Iris pigment epithelial cell (primary cell): ENCODE data around the gene DOCK1.

Source experiments
- DNase-seq: peaks from one replicate; pipeline ENCODE4 v3.0.0-alpha.2; 2011; ENCODE audit warnings: low read depth

DOCK1 gene

DNA sequence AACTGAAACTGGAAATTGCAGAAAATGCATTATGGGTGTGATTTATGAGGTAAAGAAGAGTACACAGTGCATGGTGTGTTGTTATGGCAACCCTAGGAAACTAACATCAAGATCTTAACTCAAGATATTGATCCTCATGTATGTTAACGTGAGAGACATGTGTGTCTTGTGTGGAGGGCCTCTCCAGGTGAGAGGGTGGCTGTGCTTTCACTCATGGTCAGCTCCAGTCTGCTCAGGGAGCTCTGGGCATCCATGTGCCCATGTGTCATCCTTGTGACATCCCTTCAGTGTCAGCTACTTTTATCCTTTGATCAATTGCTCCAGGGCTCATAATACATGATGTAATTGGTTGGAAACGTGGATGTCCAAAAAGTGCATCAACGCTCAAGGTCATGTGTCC, 316.1 kb downstream of the DOCK1 start:
- DNase-seq, result no peak

DNA sequence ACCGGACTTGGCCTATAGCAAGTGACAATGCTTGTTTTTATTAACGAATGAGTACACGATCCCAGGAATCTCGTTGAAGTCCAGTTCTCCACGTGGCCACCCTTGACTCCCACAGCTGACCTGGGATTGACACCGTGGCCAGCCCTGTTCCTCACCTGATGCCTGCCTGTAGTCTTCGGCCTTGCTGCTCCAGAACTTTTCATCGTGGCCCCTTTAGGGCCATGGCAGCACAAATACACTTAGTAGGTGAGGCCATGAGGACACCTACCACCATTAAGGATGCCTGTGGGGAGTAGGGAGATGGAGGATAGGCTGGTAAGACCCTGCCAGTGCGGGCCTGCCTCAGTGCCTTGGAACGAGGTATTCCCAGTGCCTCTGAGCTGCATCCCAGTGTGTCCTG, 321.8 kb downstream of the DOCK1 start:
- DNase-seq, result no peak

DNA sequence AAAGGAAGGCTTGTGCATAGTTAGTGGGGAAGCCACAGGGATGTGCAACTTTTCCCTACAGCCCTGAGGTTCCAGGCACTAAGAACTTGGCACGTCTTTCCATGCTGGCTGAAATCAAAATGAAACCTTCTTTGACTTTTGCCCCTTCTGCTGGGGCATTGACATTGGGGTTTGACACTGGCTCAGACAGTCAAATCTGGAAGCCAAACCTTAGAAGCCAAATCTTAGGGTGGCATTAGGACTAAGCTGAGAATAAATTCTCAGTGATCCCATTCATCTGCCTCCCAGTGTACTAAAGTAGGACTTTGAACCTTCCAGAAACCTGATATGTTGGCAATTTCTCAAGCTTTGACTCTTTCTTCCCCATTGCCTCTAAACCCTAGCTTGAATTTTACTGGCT, 322.4 kb downstream of the DOCK1 start:
- DNase-seq, result no peak

DNA sequence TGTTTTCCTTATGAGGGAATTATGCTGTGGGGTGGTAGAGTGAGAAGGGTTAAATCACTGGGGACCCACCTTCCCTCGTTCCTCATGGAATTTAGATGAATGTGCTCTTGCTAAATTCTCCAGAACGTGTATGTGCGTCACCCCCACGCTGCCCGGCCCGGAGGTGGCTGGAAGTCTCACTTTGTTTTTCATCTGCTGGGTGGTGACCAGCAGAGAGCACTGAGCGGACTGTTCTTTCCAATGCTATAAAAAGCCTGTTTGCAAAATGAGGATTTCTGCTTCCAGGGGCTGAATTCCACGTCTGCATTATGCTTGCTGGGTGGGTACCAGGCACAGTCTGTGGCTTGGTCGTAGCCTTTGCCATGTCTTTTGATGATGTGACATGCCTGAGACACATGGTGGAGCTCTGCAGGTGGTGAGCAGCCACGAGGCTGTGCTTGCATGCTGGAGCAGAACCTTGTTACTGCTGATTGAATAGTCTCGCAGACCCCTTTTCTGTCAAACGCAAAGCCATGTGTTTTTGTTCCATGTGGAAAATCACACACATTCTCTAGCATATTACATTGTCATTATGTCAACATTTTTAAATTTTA, 323.1 kb downstream of the DOCK1 start:
- DNase-seq, result peak; percentile 34

DNA sequence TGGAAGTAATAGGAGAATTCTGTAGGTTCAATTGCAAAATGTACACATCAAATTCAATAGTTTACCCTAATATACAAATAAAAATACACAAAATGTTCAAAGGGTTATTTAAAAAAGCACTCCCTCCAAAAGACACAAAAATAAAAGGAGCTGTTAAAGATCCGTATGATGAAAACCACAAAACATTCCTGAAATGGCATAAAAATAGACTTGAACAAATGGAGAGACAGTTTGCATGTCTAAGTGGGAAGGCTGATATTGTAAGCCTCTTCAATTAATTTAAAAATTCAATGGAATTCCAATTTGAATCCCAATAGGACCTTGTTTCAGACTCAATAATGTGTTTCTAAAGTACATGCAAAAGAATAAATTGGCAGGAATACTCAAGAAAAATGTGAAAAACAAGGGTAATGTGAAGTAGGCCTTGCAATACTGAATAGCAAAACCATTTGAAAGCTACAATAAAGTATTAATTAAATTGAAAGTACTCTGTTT, 329.1 kb downstream of the DOCK1 start:
- DNase-seq, result no peak

DNA sequence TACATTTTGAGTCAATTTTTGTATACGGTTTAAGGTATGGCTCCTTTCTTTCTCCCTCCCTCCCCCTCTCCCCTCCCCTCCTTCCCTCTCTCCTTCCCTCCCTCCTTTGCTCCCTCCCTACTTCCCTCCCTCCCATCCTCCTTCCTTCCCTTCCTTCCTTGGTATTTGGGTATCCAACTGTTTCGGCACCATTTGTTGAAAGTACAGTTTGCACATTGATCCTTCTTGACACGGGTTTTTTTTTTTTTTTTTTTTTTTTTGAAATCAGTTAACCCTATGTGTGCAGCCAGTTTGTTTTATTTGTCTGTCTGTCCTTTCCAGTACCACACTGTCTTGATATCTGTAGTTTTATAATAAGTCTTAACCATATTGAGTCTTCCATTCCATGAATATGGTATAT, 331.0 kb downstream of the DOCK1 start:
- no peak for DNase-seq

DNA sequence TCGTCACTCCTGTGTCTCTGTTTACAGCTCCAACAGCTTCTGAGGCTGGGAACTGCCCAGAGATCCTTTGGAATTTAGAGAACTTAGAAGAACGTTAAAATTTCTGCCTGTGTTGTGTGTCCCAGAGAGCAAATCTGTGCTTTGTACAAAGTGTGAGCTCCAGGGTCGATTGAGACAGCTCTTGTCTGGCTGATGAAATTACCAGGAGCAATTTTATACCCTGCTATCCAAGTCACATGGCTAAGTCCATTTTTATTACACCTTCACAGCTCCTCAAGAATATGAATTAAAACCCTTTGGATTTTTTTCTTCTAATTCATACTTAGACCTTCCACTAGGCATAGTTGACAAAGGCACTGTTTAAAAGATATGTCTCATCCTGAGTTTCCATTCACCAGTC, 337.7 kb downstream of the DOCK1 start:
- DNase-seq, result no peak

DNA sequence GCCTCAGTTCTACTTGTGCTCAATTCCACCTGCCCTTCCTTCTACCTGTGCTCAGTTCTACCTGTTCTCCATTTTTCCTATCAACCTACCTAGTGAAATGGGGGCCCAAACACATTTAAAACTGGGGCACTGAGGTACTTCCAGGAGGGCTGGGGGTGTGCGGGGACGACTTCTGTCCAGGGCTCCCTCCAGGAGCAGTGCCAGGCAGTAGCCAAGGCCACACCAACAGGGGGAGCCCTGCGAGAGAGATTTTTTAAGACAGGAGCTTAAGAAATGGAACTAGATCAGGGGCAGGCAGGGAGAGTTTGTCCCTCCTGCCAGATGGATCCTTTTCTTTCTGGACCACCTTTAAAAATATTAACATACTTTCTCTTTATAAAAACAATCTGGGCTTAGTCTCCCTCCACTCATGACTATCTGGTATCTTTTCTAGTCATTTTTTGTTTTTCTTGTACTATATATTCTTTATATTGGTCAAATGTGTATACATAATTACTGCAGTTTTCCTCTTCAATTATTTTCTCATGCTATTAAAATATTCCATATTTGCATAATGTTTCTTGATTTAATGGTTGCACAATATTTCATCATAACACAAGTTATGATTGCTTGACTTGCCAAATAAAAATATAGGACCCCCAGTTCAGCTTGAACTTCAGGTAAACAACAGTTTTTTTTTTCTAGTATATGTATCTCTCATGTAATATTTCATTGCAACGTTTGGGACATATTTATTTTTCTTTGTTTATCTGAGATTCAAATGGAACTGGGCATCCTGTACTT, 338.5 kb downstream of the DOCK1 start:
- DNase-seq, result peak; percentile 53

DNA sequence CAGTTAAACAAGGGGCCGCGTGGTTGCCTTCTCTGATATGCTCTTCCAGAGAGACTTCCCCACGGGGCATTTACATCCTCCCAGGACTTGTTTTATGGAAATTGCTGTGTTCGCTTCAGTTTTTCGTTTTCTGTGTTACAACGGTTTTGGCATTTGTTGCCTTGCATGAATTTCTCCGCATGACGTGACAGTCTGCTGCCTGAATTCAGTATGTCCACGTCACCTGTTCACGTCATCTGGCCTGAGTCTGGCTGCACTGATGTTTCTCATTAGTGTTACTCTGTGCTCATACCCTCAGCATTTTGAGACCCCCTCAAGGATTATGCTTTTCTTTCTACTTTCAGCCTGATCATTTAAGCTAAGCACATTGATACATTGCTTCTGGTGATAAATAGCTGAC, 340.2 kb downstream of the DOCK1 start:
- DNase-seq, result no peak

DNA sequence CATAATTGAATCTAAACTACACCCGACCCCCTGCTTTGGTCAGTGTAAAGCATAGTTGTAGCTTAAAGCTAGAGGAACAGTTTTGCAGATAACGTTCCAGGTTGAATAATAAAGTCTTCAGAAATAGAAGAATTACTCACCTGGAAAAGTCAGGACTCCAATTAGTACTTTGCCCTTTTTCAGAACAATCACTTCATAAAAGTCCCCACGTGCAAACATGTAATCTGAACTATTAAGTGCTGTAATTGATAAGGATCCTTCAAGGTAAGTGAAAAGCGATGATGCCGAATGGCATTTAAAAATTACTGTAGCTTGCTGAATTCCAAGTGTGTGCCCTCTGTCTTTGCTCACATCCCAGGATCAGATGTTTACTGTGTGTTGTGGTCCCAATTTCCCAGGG, 344.8 kb downstream of the DOCK1 start:
- no peak for DNase-seq

DNA sequence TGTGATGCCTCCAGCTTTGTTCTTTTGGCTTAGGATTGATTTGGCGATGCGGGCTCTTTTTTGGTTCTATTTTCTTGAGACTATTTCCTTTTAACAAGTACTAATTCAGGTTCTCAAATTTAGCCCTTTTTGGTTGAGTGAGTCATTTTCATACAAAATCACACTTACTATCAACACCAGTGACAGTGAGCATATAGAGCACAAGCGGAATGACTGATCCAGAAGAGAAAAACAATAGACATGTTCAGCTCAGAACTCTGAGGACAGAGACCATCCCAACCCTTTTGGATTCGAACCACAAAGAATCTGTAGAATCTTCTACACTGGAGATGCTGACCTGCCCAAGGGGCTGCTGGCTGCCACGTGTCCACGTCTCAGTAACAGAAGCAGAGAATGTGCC, 347.6 kb downstream of the DOCK1 start:
- no peak for DNase-seq

DNA sequence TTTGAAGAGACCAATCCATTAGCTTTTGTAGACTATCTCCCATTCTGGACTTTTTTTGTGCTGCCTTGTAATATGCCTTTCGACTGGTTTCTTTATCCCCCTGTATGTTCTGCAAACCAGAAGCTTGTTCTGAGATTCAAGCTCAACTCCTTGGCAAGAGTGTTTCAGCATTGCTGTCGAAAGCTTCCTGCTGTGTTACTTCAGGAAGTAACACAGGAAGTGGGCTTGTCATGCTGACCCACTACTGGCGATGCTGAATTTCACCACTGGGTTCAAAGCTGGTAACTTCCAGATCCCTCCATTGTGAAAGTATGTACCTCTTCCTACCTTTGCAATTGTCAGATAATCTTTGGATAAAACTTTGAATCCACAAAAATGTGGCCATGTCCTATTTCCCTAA, 349.0 kb downstream of the DOCK1 start:
- peak; percentile 35 for DNase-seq

DNA sequence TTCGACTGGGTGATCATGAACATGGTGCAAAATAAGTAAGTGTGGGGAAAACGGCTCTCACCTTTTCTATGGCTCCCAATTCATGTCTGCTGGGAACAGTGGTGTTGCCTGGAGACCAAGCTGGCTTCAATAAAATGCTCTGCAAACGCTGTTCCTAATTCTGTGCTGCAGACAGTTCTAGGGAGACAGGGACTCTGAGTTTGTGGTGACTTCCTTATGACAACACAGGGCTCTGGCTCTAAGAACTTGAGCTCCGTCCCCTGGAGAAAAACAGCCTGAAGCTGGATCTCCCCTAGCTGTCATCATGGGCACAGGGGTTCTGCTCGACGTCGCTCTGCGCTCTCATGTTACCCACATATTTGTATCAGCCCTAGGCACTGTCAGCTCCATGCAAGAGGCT, 352.2 kb downstream of the DOCK1 start:
- no peak for DNase-seq

DNA sequence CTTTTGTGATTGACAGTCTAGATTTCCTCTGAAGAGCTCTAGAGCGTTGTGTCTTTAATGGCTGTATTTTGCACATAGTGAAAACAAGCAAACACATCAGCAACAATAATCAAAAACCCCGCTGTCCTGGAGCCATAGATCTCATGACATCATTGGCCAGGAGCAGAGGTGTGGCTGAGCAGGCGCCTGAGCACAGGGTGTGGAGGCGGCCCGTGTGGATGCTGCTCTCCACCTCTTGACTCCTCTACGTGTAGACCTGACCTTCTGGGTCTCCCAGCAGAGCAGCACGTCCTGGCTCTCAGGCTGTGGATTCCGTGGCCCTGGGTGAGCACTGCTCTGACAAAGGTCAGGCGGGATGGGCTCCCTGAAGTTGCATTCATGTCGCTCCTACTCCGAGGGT, 354.1 kb downstream of the DOCK1 start:
- no peak for DNase-seq

DNA sequence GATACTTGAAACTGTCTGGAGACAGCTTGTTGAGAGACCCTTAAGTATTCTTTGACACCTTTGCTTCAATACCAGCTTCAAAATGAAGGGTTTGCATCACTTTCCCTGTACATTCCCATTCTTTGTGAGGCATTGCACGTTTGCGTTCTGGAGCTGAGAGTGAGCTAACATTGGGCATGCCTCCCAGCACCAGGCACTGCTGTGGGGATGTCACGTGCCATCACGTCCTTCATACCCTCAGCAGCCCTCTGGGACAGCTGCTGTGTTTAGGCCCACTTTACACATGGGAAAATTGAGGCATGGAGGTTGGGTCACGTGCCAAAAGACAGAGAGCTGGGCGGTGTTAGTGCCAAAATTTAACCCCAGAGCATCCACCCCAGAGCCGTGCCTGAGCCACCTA, 357.4 kb downstream of the DOCK1 start:
- no peak for DNase-seq

DNA sequence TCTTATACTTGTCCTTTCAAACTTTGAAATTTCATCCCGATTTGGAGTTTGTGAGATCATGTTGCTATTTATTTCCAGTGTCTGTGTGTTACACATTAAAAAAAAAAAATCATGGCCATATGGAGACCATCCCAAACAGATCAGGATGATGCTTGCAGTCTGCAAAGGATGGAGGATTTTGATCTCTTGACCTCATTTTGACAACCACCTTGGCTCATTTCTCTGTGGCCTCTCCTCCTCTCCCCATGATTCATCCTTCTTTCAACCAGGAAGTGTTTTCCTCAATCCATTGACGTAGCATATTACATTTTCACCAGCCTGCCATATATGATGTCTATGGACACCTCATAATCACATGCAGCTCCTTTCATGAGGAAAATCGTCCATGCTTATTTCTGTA, 360.1 kb downstream of the DOCK1 start:
- no peak for DNase-seq

DNA sequence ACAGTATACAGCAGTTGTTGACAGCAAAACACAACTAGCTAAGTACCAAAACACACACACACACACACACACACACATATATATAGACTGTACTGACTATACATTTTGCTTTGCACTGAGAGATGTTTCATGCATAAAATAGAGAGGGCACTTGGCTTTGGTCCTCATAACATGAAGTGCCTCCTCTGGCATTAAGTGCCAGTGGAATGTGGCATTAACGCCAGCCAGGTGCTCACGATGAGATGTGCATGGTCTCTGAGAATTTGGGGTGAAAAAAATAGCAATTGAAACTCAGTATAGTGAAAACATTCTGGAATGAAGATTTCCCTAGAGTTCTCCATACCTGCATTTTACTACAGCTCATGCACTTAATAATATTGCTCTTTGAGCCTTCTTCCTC, 361.2 kb downstream of the DOCK1 start:
- DNase-seq, result no peak

DNA sequence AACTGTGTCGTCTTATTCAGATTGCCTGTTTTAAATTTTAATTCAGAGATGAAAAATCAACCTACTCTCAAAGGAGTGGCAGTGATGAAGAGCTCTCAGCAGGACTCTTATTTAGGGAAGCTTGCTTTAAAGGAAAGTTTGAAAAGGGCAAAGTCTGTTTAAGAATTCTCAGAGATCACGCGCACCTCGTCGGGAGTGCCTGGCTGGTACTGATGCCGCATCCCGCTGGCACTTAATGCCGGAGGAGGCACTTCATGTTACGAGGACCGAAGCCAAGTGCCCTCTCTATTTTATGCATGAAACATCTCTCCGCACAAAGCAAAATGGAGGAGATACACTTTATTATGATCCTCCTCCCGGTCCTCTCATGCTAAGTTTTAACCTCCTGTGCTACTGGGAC, 362.2 kb downstream of the DOCK1 start:
- DNase-seq, result no peak

DNA sequence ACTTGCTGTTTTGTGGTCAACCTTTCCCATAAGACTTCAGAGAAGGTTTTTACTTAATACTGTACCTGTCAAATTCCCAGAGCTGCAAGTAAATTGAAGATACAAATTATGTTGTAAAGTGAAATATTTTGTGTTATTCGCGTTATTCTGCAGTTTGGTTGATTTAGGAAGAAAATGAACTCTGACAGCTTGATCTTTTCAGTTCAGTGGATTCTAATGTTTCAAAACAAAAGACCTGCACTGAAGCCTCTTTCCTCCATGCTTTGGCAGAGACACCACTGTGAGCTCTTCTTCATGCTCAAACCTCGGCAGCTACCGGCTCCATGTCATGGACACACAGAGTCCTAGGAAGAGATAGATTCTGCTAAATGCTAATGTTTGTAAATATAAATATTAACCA, 366.8 kb downstream of the DOCK1 start:
- DNase-seq, result no peak

DNA sequence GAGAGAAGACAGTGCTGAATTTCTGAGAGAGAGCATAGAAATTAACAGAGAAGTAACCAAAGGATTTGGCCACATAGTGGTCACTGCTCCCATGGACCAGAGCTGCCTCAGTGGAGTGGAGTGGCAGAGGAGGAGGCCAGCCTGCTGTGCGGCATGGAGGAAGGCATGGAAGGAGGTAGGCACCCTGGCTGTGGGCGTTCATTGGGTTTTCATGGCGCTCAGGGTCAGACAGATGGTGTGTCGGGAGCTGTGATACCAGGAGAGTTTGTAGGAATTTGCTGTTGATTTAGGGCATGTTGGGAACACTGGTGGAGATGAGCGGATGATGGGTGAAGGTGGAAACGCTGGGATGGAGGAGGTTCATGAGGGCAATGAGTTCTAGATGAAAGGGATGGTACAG, 370.0 kb downstream of the DOCK1 start:
- no peak for DNase-seq

DNA sequence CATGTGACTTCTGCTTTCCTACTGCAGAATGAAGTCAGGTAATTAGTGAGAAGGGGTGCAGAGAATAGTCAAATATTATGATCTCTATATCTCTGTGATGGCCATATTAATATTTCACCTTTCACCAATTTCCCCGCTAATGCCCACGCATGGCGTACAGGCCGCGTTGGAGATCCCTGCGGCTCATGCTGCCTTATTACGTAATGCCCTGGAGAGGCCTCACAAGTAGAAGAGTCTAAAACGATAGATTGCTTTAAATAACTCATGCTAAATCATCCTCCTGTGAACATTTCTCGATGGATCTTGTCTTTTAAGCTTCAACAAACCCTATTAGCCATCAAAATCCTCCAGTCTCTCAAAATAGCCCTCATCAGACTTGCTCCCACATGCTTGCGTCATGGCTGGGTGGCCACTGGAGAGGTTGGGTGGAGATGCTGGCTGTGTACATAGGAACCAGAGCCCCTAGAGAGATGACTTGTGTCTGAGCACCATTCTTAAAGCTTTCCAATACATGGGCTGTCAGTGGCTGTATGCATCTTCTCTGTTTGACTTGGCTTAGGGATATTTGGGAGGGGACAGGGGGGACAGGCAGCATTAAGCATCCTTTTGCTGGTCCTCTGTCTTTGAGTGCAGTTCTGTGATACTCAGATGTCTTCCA, 370.7 kb downstream of the DOCK1 start:
- DNase-seq, result no peak

DNA sequence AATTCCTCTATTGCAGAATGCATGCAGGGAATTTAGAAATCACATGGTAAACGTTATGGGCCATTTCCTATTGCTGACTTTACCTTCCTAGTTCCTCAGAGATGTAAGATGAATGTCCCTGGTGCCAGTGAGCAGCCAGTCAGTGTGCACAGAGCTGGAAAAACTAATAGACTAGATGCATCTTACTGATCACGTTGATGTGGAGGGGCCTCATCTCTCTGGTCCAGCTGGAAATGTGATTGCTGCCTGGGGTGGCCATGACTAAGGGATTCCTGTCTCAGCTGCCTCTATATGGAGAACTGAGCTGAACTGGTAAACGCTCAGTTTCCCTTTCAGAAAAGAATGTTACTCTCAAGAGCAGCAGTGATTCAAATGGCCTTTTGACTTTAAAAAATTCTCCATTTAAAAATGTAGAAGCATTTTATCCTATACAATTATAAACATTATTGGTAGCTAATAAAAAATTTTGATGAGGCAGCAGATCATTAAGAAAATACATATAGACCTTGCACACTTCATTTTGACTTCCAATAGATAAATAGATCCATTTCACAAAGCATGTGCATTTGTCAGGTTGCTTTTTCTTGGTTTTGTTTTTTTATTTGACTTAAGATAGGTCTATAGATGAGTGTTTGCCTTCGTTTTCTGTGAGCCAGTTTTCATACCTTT, 371.7 kb downstream of the DOCK1 start:
- peak; percentile 25 for DNase-seq

DNA sequence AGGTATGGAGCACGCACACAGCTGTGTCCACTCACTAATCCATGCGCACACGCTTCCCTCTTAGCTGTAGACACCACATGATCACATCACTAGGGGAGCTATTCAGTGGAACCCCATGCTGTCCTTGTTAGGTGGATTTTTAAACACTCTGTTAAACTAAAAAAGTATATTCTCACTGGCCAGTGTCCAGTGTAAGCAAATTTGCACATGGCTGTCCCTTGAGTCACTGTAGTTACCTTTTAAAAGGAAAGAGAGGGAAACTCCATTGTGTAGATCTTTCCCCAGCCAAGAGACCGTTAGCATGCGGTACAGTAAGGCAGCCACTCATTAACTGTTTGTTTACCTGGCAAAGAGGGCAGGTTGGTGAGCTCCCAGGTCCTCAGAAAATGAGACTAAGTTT, 372.8 kb downstream of the DOCK1 start:
- peak; percentile 65 for DNase-seq
